ENCODE results near the gene ZNF385C.

The ZNF385C gene

DNA sequence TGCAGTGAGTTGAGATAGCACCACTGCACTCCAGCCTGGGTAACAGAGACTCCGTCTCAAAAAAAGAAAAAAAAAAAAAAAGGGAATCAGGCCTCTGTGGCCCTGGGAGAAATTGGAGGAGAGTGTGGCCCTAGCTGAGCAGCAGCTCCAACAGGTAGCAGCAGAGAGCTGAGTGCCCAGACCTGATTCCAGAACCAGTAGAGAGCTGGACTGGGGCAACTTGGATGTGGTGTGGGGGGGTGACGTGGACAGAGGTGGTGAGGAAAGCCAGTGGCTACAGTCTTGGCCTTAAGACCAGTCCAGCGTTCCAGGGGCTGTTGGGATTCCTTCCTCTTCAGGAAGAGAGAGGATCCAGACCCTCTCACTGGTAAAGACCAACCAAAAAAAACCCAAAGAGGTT lies 26.0 kb upstream of the ZNF385C start:
- no peak for DNase-seq

- no peak for DNase-seq
These were observed 24.4 kb upstream of the ZNF385C start, which contains the start of gene HSPB9 for GRCh38 chr17:42122371-42123303. Gene HSPB9 (plus strand): TSS chr17:42122804. CDS start chr17:42122851, 47 bp downstream.

- DNase-seq, result peak; percentile 84
These were observed 22.8 kb upstream of the ZNF385C start, which contains the start of gene KAT2A for GRCh38 chr17:42120770-42121769. Gene KAT2A (minus strand): TSS chr17:42121367. CDS start chr17:42121304, 63 bp downstream.

GRCh38 chr17:42120161-42120769 lies 22.0 kb upstream of the ZNF385C start:
- no peak for DNase-seq

GRCh38 chr17:42119301-42119700 lies 21.0 kb upstream of the ZNF385C start:
- DNase-seq, result no peak

DNA sequence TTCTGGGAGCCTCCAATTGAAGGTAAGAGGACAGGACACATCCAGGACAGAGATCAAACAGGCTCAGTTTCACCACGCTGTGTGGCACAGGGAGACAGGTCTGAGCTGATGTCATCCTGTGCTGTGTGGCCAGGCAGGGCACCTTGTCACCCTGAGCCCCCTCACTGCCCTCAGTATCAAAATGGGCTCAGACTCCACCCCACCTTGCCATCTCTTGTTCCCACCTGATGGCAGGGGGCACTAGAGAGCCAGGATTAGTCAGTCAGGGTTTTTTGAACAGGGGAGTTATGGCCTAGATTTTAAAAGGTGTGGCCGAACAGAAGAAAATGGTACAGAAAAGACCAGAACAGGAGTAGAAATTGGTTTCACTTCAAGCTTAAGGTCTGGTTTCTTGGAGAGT lies 20.3 kb upstream of the ZNF385C start:
- peak; percentile 59 for DNase-seq

GRCh38 chr17:42118126-42118510 lies 19.8 kb upstream of the ZNF385C start:
- DNase-seq, result no peak

- no peak for DNase-seq
These were observed 19.3 kb upstream of the ZNF385C start for GRCh38 chr17:42117397-42118125.

GRCh38 chr17:42116705-42117396 lies 18.6 kb upstream of the ZNF385C start:
- peak; percentile 87 for DNase-seq

GRCh38 chr17:42114118-42114517 lies 15.8 kb upstream of the ZNF385C start:
- DNase-seq, result no peak

DNA sequence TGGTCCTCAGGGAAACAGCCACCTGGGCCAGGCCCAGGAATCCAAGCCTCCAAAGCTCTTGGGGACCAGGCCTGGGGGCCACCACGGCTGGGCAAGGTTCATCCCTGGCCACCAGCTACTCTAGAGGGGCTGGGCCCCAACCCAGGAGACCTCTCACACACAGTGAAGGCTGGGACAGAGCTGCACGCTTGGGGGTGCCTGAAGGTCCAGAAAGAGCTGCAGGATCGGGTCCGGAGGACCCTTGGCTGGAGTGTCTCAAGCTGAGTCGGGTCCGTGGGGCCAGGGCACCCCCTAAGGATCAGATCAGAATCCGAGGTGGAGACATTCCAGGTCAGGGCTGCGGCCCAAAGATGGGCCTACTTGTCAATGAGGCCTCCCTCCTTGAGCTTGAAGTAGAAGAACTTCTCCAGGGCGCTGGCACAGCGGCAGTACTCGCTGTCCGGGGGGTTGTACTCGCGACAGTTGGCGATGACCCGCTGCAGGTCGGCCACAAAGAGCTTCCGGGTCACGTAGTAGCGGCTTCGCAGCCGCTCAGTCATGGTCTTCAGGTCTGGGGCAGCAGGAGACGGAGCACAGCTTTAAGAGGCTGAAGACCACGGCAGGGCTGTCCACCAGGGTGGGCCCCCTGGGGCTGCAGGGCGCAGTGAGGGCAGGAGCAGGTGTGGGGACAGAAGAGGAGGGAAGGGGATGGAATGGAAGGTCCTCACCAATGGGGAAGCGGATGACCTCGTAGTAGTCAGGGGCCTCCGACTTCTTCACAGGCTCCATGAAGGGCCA lies 15.2 kb upstream of the ZNF385C start:
- DNase-seq, result no peak

DNA sequence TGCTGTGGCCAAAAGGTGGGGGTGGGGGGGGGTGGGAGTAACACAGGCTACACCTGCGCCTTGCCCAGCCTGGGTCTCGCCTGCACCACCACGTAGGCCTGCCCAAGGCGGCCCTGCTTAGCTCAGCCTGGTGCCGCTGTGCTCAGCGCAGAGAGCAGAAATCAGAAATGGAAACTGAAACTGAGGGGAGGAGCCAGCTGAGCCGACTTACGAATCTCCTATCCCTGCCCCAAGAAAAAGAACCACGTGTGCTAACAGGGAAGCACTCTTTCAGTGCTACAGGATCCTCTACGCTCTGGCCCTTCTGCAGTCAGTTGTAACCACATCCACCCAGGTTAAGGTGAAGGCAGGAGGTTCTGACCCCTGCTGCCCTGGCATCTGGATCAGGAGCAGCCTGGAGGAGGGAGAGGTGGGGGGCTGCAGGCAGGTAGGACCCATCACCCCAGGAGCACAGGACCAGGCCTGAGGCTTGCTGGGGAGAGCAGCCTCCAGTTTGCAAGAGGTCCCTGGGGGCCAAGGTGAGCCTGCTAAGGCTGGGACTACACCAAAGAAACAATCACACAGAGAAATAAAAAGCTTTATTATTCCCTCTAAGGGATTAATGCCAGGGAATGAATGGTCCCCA lies 14.4 kb upstream of the ZNF385C start, which contains the start of gene DHX58:
DHX58 (minus strand) TSS at position 163 of the 625 bp plus-strand sequence. CDS start 822 bp downstream, outside the sequence.
- peak; percentile 85 for DNase-seq

GRCh38 chr17:42111871-42112551 lies 13.7 kb upstream of the ZNF385C start:
- DNase-seq, result no peak

DNA sequence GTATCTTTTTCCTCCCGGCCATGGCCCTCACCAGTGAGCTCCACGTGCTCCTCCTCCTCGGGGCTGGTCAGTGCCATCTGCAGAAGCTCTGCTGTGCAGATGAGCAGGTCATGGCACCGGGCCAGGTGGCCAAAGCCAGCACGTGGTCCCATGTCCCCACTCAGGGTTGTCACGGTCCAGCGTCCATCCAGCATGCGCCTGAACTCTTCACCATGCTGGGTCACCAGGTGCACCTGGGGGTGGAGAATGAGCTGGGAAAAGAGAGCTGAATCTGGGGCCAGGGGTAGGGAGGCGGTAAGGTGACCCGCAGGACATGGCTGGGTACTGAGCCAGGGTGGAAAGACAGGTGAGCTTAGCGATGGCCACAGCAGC lies 13.0 kb upstream of the ZNF385C start:
- no peak for DNase-seq

GRCh38 chr17:42110301-42111264 lies 12.3 kb upstream of the ZNF385C start:
- peak; percentile 15 for DNase-seq

- DNase-seq, result no peak
These were observed 10.8 kb upstream of the ZNF385C start for GRCh38 chr17:42109086-42109485.

GRCh38 chr17:42107597-42108576 lies 9.6 kb upstream of the ZNF385C start:
- peak; percentile 94 for DNase-seq

All from CD4-positive, alpha-beta T cell treated with Interleukin-6 for 4 hours (primary cell).